ENCODE measurements around the gene RPS10.

The RPS10 gene

DNA sequence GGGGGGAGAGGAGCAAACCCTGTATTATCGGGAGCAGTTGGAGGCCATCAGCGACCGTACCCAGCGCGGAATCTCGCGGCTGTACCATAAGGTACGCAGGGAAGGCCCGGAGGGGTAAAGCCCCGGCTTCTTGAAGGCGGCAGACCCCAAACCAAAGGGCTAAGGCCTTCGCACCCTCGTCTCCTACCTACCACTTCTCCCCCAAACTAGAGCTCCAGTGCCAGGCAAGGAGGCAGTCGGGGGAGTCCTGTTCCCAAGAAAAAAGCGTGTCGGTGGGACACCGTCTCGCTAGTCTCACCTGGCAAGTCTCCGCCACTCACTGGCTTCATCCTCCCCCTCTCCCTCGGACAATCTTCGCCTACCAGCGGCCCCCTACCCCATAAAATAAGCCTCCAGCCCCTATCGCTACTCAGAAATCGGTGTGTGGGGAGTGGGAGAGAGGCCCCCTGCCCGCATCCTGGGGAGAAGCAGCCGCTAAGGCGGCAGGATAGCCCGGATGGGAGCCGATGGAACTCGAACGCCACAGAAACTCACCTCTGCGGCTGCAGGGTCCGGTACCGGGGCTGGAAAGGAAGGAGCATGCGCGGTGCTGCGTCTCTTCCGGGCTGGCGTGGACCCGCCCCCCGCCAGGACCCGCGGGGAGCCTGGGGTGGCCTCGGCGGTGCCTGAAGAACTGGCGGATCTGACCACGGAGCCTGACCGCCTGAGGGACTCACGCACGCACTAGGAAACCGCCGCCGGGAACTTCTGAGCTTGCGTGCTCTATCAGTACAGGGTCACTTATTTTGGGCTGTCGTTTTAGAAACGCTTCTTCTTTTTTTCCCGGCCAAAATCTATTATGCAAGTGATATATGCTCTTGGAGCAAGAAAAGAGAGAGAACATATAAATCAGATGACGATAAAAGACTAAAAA lies at the start of gene RPS10:
TSS of gene RPS10 (minus strand) at position 572 of the 913 bp plus-strand sequence. CDS start 848 bp downstream, outside the sequence.
- Histone ChIP-seq H3K4me1 (ENCODE audit: insufficient read depth, low read length) (peaks cover 14% of the 10 kb centered on the region), H3K9me3 (ENCODE audit: low read length) (no peaks in the 10 kb centered on the region), H3K36me3 (ENCODE audit: insufficient read depth, low read length) (peaks cover 36% of the 10 kb centered on the region), H3K27me3 (ENCODE audit: insufficient read depth, low read length) (no peaks in the 10 kb centered on the region), H2AFZ (ENCODE audit: low read depth, low read length) (peak within 1 kb of the TSS; percentile 96), H3K4me3 (ENCODE audit: low read length) (peak within 1 kb of the TSS; percentile 95)

- Histone ChIP-seq H2AFZ (ENCODE audit: low read depth, low read length) (no peak overlapping the region), H3K4me1 (ENCODE audit: insufficient read depth, low read length) (peaks cover 6% of the 10 kb centered on the region), H3K36me3 (ENCODE audit: insufficient read depth, low read length) (no peaks in the 10 kb centered on the region), H3K4me3 (ENCODE audit: low read length) (no peak overlapping the region), H3K9me3 (ENCODE audit: low read length) (no peaks in the 10 kb centered on the region), H3K27me3 (ENCODE audit: insufficient read depth, low read length) (no peaks in the 10 kb centered on the region)
Measured at GRCh38 chr6:34475238-34475682, 49.4 kb upstream of the RPS10 start.

DNA sequence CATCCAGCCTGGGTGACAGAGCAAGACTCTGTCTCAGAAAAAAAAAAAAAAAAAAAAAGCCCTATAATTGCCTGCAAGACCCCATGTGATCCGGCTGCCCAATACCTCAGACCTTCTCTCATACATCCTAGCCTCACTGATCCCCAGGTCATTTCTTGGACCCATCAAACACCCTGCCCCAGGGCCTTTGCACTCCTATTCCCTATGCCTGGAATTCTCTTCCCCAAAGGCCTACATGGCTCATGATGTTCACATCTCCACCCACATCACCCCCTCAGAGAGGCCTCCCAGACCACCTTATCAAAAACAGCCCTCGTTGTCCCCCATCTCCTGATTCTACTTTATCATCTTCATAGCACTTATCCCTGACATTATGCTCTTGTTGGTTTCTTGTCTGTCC lies 48.9 kb upstream of the RPS10 start:
- H3K9me3 ChIP-seq (ENCODE audit: low read length), result no peaks in the 10 kb centered on the region
- H3K4me3 ChIP-seq (ENCODE audit: low read length), result no peak overlapping the region
- H3K36me3 ChIP-seq (ENCODE audit: insufficient read depth, low read length), result no peaks in the 10 kb centered on the region
- no peak overlapping the region for H2AFZ ChIP-seq (ENCODE audit: low read depth, low read length)
- H3K27me3 ChIP-seq (ENCODE audit: insufficient read depth, low read length), result peaks cover under 1% of the 10 kb centered on the region
- H3K4me1 ChIP-seq (ENCODE audit: insufficient read depth, low read length), result peaks cover 6% of the 10 kb centered on the region

DNA sequence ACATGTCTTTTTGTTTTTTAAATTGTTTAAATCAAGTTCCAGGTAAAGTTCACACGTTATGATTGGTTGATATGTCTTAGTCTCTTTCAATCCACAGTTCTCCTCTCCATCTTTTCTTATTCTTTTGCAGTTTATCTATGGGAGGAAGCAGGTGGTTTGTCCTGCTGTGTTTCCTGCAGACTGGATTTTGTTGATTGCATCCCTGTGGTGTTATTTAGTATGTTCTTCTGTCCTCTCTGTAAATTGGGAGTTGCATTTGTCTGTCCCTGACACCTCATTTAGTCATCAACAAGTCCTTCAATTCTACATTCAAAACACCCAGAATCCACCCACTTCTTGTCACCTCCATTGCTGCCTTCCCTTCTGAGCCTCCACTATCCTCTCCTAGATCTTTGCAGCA lies 48.1 kb upstream of the RPS10 start:
- H3K4me3 ChIP-seq (ENCODE audit: low read length), result no peak overlapping the region
- H3K4me1 ChIP-seq (ENCODE audit: insufficient read depth, low read length), result peaks cover 6% of the 10 kb centered on the region
- no peaks in the 10 kb centered on the region for H3K9me3 ChIP-seq (ENCODE audit: low read length)
- H3K27me3 ChIP-seq (ENCODE audit: insufficient read depth, low read length), result peaks cover 5% of the 10 kb centered on the region
- no peaks in the 10 kb centered on the region for H3K36me3 ChIP-seq (ENCODE audit: insufficient read depth, low read length)
- no peak overlapping the region for H2AFZ ChIP-seq (ENCODE audit: low read depth, low read length)

GRCh38 chr6:34472425-34472824 lies 46.6 kb upstream of the RPS10 start:
- no peaks in the 10 kb centered on the region for H3K36me3 ChIP-seq (ENCODE audit: insufficient read depth, low read length)
- peaks cover 14% of the 10 kb centered on the region for H3K27me3 ChIP-seq (ENCODE audit: insufficient read depth, low read length)
- no peak overlapping the region for H3K4me3 ChIP-seq (ENCODE audit: low read length)
- H3K4me1 ChIP-seq (ENCODE audit: insufficient read depth, low read length), result peaks cover 6% of the 10 kb centered on the region
- no peak overlapping the region for H2AFZ ChIP-seq (ENCODE audit: low read depth, low read length)
- H3K9me3 ChIP-seq (ENCODE audit: low read length), result no peaks in the 10 kb centered on the region

- H3K27me3 ChIP-seq (ENCODE audit: insufficient read depth, low read length), result peaks cover 37% of the 10 kb centered on the region
- H3K36me3 ChIP-seq (ENCODE audit: insufficient read depth, low read length), result no peaks in the 10 kb centered on the region
- H3K4me1 ChIP-seq (ENCODE audit: insufficient read depth, low read length), result peaks cover 8% of the 10 kb centered on the region
- no peak overlapping the region for H3K4me3 ChIP-seq (ENCODE audit: low read length)
- no peaks in the 10 kb centered on the region for H3K9me3 ChIP-seq (ENCODE audit: low read length)
- H2AFZ ChIP-seq (ENCODE audit: low read depth, low read length), result no peak overlapping the region
Measured at GRCh38 chr6:34469499-34469898, 43.6 kb upstream of the RPS10 start.

DNA sequence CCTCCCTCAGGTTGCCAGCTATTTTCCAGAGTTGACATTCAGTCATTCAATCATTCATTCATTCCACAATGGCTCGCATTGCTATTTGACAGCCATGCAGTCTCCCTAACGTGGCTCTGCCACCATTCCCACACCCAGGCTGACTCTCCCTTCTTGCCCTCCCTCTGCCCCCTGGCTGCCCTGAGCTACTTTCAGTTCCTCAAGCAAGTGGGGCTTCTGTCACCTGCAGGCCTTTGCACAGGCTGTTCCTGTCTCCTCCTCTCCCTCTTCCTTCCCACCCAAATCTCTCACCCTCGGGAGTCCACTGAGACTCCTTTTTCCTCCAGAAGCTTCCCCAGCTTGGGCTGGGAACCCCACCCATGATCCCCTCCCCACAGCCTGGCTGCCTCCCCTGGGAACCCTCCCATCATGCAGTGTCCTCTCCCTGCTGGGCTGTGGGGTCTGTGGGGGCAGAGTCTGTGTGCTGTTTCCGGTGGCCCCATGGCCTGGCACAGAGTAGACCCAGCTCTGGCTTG lies 42.6 kb upstream of the RPS10 start:
- Histone ChIP-seq H3K27me3 (ENCODE audit: insufficient read depth, low read length) (peaks cover 44% of the 10 kb centered on the region), H3K4me1 (ENCODE audit: insufficient read depth, low read length) (peaks cover 8% of the 10 kb centered on the region), H3K4me3 (ENCODE audit: low read length) (no peak overlapping the region), H3K36me3 (ENCODE audit: insufficient read depth, low read length) (no peaks in the 10 kb centered on the region), H2AFZ (ENCODE audit: low read depth, low read length) (no peak overlapping the region), H3K9me3 (ENCODE audit: low read length) (no peaks in the 10 kb centered on the region)

DNA sequence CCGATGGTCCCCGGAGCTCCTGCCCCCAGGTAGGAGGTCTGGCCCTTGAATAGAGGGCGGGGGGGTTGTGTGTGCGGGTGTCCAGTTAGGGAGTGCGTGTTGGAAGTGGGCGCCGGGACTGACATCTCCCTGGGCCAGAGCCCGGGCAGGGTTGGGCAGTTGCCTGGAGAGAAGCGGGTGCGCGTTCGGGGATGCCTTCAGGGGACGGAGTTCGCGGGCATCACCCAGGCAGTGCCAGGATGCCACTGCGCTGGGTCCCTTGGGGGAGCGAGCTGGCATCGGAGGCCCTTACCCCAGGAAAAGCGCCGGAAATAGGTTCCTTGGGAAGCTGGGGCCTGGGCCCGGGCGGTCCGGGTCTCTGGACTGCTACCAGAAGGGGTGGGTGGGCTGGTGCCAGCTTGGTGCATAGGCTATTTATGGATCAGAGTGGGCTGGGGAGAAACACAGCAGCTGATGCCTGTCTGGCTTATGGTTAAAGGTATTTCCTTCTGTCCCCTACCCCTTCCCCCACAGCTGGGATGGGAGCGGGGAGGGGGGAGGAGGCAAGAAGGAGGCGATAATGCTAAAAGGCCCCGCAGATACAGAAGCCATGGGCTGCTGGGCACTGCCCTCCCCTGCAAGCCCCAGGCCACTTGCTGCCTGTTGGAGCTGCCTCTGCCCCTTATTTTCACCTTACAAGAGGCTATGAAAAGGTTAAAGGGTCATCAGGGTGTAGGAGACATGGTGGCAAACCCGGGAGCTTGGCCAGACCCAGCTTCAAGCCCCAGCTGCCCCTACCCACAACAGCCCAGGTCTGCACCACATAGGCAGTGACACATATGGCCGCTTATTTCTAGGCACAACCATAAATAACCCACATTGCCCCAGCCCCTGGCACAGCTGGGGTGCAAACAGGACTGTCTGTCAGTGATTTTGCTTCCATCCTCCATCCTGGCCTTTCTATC lies 40.6 kb upstream of the RPS10 start:
- peaks cover 8% of the 10 kb centered on the region for H3K4me1 ChIP-seq (ENCODE audit: insufficient read depth, low read length)
- no peak overlapping the region for H2AFZ ChIP-seq (ENCODE audit: low read depth, low read length)
- H3K4me3 ChIP-seq (ENCODE audit: low read length), result peak overlapping the region; percentile 41
- H3K27me3 ChIP-seq (ENCODE audit: insufficient read depth, low read length), result peaks cover 44% of the 10 kb centered on the region
- H3K36me3 ChIP-seq (ENCODE audit: insufficient read depth, low read length), result no peaks in the 10 kb centered on the region
- no peaks in the 10 kb centered on the region for H3K9me3 ChIP-seq (ENCODE audit: low read length)

- H3K4me3 ChIP-seq (ENCODE audit: low read length), result peak within 1 kb of the TSS; percentile 41
- H3K9me3 ChIP-seq (ENCODE audit: low read length), result no peaks in the 10 kb centered on the region
- H3K4me1 ChIP-seq (ENCODE audit: insufficient read depth, low read length), result peaks cover 8% of the 10 kb centered on the region
- H3K36me3 ChIP-seq (ENCODE audit: insufficient read depth, low read length), result no peaks in the 10 kb centered on the region
- H2AFZ ChIP-seq (ENCODE audit: low read depth, low read length), result peak within 1 kb of the TSS; percentile 6
- H3K27me3 ChIP-seq (ENCODE audit: insufficient read depth, low read length), result peaks cover 44% of the 10 kb centered on the region
Measured at GRCh38 chr6:34465531-34466241, 39.8 kb upstream of the RPS10 start, which contains the start of gene PACSIN1. PACSIN1 (plus strand) TSS chr6:34466076; CDS start chr6:34526306, 60,230 bp downstream.

GRCh38 chr6:34463849-34464248 lies 38.0 kb upstream of the RPS10 start:
- Histone ChIP-seq H3K4me1 (ENCODE audit: insufficient read depth, low read length) (peaks cover 8% of the 10 kb centered on the region), H3K36me3 (ENCODE audit: insufficient read depth, low read length) (no peaks in the 10 kb centered on the region), H3K27me3 (ENCODE audit: insufficient read depth, low read length) (peaks cover 40% of the 10 kb centered on the region), H3K9me3 (ENCODE audit: low read length) (no peaks in the 10 kb centered on the region), H3K4me3 (ENCODE audit: low read length) (no peak overlapping the region), H2AFZ (ENCODE audit: low read depth, low read length) (no peak overlapping the region)

DNA sequence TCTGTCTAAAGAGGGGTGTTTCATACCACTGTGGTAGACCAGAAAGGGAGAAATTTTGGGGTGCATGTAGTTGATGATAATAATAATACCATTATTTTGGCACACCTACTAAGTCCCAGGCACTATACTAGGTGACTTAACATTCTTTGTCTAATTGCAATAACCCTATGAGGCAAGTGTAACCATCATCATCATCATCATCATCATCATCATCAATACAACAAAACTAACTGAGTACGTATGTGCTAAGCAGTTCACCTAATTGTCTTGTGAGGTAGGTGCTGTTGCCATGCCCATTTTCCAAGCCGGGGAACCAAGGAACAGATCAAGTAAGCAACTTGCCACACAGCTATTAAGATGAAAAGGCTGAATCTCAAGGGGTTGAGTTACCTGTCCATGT lies 37.4 kb upstream of the RPS10 start:
- no peaks in the 10 kb centered on the region for H3K9me3 ChIP-seq (ENCODE audit: low read length)
- H3K4me3 ChIP-seq (ENCODE audit: low read length), result no peak overlapping the region
- H3K36me3 ChIP-seq (ENCODE audit: insufficient read depth, low read length), result no peaks in the 10 kb centered on the region
- no peak overlapping the region for H2AFZ ChIP-seq (ENCODE audit: low read depth, low read length)
- peaks cover 8% of the 10 kb centered on the region for H3K4me1 ChIP-seq (ENCODE audit: insufficient read depth, low read length)
- peaks cover 37% of the 10 kb centered on the region for H3K27me3 ChIP-seq (ENCODE audit: insufficient read depth, low read length)

GRCh38 chr6:34462551-34462971 lies 36.7 kb upstream of the RPS10 start:
- Histone ChIP-seq H2AFZ (ENCODE audit: low read depth, low read length) (no peak overlapping the region), H3K27me3 (ENCODE audit: insufficient read depth, low read length) (peaks cover 30% of the 10 kb centered on the region), H3K4me1 (ENCODE audit: insufficient read depth, low read length) (peaks cover 8% of the 10 kb centered on the region), H3K4me3 (ENCODE audit: low read length) (no peak overlapping the region), H3K9me3 (ENCODE audit: low read length) (no peaks in the 10 kb centered on the region), H3K36me3 (ENCODE audit: insufficient read depth, low read length) (no peaks in the 10 kb centered on the region)

Measured in neuron (in vitro differentiated cells).